COLO668 (cell line): ENCODE results near the gene ABHD13.
"Not testable (repeated sequence)": the region's sequence is repeated elsewhere in the genome, so short reads cannot be mapped to it uniquely, and the experiment has no call there.

Source experiments
- DNase-seq: peaks from one replicate; lab custom pipeline; 2025; ENCODE audit not compliant: unreplicated experiment; lab: John Stamatoyannopoulos, UW

The ABHD13 gene

GRCh38 chr13:108218044-108218974 lies at the start of gene ABHD13:
TSS of gene ABHD13 (plus strand) at chr13:108218392. CDS start at chr13:108229219, 10,827 bp downstream.
- DNase-seq: peak; percentile 100

DNA sequence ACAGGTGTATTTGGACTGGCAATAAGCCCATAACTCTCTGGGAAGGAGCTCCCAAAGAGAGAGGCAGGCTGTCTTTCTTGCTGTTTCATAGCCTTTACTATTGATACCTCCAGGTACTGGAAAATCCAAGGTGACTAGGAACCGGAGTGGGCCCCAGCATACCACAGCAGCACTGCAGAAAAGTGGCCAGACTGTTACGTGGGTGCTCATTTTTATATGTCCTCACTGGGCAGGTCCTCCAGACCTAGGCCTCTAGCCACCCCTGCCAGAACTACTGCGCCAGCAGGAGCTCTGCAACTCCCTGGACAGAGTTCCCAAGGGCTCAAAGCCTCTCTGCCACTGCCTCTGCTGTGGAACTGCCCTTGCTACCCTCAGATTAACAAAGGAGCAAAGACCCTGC lies 49.3 kb upstream of the ABHD13 start:
- no peak for DNase-seq

DNA sequence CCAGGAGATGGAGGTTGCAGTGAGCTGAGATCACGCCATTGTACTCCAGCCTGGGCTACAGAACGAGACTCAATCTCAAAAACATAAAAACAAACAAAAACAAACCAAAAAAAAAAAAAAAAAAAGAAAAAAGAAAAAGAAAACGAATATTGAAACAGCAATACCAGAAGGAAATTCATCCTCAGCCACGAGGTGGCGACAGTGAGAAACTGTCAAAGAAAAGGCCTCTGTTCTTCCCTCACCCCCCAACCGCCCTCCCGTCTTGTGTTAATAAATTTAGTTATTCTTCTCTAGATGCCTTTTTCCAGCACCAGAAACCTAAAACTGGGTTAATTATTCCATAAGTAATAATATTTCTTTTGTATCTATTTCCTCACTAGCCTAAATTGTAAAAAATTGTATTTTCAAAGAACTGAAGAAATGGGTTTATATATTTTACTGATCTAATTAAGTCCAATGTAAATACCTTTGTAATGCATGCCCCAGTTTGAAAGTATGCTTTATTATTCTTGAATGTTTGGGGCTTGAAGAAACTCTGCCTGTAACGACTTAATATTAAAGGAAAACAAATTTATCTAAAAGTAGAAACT lies 41.4 kb upstream of the ABHD13 start:
- DNase-seq: peak; percentile 50

DNA sequence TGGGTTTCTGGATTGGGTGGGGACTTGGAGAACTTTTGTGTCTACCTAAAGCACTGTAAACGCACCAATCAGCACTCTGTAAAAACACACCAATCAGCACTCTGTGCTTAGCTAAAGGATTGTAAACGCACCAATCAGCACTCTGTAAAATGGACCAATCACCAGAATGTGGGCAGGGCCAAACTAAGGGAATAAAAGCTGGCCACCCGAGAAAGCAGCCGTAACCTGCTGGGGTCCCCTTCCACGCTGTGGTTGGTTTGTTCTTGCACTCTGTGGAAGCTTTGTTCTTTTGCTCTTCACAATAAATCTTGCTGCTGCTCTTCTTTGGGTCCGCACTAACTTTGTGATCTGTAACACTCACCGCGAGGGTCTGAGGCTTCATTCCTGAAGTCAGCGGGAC lies 40.1 kb upstream of the ABHD13 start:
- no peak for DNase-seq

- no peak for DNase-seq
Observed at GRCh38 chr13:108182652-108183051, 35.5 kb upstream of the ABHD13 start.

DNA sequence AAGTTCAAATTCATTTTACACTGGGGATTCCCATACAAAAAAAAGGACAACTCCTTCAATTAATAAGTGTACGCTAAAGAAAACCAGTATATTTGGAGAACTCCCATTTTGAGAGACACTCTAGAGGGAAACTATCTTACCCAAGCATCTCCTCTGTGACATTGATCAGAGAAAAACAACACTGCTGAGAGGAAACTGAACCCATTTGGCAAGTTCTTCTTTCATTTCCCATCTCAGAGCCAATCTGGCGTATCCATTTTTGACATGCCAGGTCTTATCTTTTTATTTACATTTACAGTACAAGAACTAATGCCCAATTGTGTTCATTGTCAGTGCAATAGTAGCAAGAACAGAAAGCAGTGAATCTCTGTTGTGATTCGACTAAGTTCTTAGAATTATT lies 33.0 kb upstream of the ABHD13 start:
- DNase-seq: no peak

DNA sequence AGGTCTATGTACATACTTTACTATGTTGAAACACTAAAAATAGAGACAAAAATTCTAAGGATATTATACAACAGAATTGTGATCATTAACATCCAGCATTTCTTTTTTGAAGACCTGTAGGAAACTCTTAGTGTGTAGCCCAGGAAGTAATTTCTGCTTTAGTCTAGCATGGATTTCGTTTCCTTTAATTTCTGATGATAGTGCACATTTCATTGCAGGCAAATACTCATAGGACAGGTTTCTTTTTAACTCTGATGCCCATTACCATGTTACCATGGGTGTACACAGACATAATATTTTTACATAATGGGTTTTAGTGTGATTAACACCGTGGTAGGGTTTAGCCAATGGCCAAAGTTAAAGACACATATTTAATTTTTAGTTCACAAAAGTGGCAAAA lies 29.9 kb upstream of the ABHD13 start:
- DNase-seq: no peak

DNA sequence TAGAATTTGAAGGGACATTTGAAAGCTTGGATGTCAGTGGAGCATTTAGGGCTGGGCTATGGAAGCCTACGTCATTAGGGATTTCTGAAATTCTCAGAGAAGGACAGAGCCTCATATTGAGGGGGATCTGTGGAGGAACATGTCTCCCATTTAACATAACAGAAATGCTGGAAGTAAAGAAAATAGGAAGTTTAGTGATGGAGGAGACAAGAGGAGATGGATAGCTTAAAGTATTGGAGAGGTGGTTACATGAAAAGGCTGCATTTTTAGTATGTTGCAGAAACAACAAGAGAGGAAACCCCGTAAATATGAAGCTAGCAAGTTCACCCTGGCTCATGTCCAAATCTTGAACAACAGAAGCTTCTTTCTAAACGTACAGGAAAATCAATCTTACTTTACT lies 27.3 kb upstream of the ABHD13 start:
- no peak for DNase-seq

DNA sequence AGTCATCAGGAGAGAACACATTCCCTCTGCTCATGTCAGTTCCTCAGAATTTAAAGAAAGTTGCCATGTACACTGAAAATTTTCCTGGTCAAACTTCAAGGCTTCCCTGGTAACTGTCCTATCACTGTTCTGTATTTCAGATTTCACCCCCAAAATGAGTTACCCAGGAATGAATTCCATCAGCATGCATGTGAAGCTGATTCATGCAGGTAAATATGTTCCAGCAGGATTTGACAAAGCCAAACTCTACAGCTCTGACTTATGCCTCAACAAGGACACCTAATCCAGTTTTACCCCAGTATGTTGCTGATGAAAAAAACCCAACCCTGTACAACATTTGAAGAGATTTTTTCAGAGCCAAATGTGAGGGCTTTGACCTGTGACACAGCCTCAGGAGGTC lies 24.4 kb upstream of the ABHD13 start:
- DNase-seq: no peak

DNA sequence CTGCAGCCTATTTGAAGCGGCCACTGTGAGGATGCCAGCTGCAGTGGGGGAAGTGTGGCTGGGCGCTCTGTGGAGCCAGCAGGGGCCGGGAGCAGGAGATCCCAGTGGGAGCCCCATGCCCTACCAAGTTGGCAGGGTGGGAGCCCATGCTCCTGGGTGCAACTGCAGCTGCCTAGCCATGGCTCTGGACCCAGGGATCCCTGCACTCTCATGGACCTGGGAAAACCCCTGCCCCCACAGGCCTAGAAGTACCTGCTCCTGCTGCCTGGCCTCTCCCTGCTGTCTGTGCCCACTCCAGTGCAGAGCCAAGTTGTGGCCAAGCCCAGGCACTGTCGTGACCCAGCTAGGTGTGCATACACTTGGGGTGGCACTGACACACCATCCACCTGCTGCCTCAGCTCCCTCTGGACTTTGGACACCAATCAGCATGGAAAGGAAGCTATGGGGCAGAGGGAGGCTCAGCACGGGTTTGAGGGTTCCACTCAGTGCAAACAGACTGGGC lies 23.7 kb upstream of the ABHD13 start:
- DNase-seq: no peak

DNA sequence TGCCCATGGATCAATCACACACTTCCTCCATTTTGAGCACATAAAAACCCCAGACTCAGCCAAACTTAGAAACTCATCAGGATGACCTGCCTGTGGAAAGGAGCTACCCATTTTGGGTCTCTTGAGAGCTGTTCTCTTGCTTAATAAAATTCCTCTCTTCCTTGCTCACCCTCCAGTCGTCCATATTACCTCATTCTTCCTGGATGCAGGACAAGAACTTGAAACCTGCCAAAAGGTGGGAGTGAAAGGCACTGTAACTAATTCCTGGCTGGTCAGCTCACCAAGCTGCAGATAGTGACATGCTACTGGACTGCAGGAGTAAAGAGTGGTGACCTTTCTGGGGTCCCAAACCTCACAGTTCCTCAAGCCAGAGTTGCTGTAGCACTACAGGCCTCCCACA lies 23.0 kb upstream of the ABHD13 start:
- DNase-seq: no peak

DNA sequence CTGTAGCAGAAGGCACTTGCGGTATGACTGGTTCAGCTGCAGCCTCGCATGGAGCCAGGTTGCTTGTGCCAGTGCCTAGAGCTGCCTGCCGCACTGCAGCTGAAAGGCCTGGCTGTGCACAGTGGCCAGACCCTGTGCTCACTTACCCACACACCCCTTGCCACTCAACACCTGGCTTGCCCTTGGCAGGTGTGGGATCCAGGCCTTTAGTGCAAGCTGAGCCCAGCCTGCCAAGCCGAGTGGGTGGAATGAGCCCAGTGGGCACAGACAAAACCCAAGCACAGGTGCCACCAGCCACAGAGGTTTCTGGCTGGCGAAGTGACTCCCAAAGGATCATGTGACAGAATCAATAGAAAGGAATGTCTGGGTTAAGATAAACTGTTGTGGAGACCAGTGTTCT lies 22.3 kb upstream of the ABHD13 start:
- DNase-seq: no peak

DNA sequence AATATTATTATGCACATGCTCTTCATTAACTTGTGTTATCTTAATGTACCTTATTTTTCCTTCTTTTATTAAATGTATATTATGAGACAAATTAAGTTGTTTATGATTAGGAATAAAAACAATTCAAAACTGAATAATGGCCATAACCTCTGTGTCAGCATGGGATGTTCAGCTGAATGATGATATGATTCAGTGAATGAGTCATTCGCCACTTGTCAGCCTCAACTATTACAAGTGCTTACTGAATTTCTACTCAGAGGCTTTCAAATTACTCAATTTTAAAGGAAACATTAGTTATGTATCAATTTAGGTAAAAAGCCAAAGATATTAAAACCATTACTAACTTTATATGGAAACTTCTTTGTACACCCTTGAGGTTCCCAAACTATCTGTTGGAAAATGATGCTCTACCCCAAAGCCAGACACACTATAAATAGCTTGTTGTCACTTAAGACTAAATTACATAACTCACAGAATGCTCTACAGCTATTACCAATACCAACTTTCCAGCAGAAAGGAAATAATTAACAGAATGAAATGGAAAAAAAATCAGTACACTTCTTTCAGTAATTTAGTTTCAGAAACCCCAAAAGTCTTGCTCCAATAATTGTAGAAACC lies 17.3 kb upstream of the ABHD13 start:
- DNase-seq: no peak

DNA sequence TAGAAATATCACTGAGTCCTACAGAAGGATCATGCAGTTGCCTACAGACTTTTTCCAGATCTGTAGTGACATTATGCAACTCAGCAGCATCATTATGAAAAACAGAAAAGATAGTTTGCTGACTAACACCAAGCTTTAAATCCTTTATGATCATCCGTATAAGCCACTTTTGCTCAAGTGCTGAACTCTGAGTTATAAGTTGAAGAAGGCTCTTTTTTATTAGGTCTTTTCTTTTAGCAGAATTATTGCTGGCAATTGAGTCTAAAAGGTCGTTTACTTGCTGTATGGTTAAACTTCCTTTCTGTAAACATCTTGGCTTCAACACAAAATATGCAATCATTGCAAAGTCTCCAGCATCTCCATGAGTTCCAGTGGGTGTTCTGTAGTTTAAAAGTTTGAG lies 7.6 kb upstream of the ABHD13 start:
- DNase-seq: no peak

DNA sequence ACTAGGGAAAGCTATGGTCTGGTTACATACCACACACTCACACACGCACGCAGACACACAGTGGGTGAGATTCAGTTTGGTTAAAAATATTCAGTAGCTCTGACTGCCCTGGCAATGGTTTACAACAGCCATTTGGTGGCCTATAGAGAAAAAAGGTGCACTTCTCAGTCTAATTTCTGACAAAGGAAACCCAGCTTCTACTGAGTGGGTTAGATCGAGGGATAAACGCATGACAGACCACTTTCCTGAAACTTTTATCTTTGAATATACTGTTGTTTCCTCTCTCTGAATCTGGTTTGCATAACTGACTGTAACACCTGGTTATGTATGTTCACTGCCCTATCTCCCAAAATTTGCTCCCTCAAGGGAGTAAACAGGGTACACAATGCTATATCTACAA lies 5.3 kb upstream of the ABHD13 start:
- no peak for DNase-seq

- no peak for DNase-seq
Observed at GRCh38 chr13:108213946-108214345, 4.2 kb upstream of the ABHD13 start.

DNA sequence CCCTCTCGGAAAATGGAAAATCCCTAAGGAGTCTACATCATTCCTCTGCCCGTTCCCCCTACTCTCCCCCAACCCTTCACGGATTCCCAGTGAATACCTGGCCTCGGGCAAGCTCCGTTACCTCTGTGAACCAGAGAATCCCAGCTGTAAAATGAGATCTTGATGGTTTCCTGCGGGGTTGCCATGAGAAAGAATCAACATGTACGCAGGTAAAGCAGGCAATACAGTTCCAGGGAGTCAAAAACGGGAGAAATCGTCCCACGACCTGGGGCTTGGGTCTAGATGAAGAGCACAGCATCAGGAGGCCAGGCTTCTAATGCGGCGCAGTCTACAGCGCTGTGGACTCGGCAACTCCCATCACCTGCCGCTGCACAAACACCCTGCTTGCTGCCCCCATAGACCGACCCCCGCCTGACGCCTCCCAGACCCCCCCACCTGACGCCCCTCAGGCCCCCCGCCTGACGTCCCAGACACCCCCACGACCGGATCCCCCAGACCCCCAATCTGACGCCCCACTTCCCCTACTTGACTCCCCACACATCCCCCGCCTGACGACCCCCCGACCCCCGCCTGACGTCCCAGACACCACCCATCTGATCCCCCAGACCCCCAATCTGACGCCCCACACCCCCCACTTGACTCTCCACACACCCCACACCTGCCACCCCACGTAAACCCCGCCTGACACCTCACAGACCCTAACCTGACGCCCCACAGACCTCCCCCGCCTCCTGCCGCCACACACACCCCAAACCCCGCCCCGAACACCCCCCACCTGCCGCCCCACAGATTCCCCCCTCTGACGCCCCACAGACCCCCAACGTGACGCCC lies 3.5 kb upstream of the ABHD13 start:
- DNase-seq: peak; percentile 51

- peak; percentile 99 for DNase-seq
Observed at GRCh38 chr13:108215436-108215835, 2.8 kb upstream of the ABHD13 start, which contains the start of gene LIG4. TSS of gene LIG4 (minus strand) at chr13:108215536. CDS start at chr13:108211268, 4,268 bp downstream.

DNA sequence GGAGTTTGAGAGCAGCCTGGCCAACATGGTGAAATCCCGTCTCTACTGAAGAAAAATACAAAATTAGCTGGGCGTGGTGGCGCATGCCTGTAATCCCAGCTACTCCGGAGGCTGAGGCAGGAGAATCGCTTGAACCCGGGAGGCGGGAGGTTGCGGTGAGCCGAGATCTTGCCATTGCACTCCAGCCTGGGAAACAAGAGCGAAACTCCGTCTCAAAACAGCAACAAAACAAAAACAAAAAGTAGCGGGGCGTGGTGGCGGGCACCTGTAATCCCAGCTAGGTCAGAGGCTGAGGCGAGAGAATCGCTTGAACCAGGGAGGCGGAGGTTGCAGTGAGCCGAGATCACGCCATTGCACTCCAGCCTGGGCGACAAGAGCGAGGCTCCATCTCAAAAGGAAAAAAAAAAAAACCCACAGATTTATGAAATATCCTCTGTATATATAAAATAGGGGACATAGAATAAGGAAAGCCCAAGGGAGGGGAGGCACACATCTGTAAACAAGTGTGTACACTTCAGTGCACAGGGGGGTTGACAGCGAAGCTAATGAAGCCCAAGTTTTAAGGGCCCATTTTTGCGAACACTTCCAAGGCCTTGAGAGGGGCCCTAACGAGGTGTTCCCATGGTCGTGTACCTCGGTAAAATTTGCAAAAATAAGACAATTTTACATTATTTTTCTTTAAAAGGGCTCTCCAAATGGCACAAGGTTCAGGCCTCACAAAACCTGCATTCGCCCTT lies 717 bp upstream of the ABHD13 start:
- not testable (repeated sequence) for DNase-seq

DNA sequence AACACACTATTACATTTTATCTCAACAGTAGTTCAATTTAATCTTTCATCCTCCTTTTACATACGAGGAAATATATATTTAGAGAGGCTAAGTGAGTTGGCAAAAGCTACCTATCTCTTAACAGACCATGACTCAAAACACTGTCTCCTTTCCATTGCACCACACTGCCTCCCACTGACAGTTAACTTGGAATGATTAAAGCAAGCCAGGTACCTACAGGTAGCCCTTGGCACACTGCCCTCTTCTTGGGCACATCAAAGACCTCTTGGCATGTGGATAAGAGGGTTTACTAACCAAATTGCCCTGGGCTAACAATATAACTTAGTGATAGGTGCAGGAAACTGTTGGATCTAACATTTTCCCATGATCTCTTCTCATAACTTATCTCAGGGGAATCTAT lies 1.8 kb downstream of the ABHD13 start:
- peak; percentile 40 for DNase-seq
